HUES48 (cell line): ENCODE measurements around the gene SLC6A6.

Source experiments
- H3K27ac ChIP-seq: one replicate; pipeline ENCODE4 v1.7.0; 2013; ENCODE audit warnings: low read depth, low read length, inconsistent platforms
- H3K27me3 ChIP-seq: 2 replicates; pipeline ENCODE4 v1.6.1; 2013; ENCODE audit warnings: mild to moderate bottlenecking, low read length; ENCODE audit not compliant: control insufficient read depth, insufficient read depth
- H3K36me3 ChIP-seq: 2 replicates; pipeline ENCODE4 v1.6.1; 2013; ENCODE audit warnings: low read length; ENCODE audit not compliant: control insufficient read depth, insufficient read depth
- H3K4me1 ChIP-seq: 2 replicates; pipeline ENCODE4 v1.6.1; 2013; ENCODE audit warnings: mild to moderate bottlenecking, low read length; ENCODE audit not compliant: control insufficient read depth, insufficient read depth
- H3K4me3 ChIP-seq: 2 replicates; pipeline ENCODE4 v1.5.1; 2013; ENCODE audit warnings: mild to moderate bottlenecking, low read depth, low read length
- H3K9ac ChIP-seq: 2 replicates; pipeline ENCODE4 v1.6.1; 2013; ENCODE audit warnings: mild to moderate bottlenecking, low read depth, low read length, moderate library complexity
- H3K9me3 ChIP-seq: 2 replicates; pipeline ENCODE4 v1.6.1; 2013; ENCODE audit warnings: low read length; ENCODE audit not compliant: control insufficient read depth, insufficient read depth

Gene SLC6A6

DNA sequence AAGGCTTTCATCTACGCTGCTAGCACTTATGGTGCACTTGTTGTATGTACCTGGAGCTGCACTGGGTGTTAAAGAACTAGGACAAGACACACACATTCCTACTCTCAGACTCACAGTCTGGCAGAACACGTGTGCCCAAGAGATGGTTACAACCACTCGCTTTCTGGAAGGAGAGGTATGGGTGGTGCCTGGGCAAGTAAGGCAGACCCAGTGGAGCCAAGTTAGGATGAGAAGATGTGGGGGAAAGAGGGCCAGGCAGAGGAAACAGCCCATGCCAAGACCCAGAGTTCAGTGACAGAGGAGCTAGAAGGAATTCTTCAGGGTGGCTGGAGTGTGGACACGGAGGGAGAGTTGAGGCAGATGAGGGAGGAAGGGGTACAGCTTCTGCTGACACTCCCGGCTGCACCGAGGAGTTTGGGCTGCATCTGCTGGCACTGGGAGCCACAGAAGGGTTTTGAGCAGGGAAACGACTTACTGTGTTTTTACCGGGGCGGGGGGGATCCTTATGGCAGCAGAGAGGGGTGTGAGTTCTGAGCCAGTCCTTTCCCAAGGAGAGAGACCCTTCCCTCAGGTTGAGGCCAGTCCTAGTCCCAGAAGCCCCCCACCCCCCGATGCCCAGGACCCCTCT lies 78.7 kb downstream of the SLC6A6 start:
- Histone ChIP-seq H3K27me3 (no peaks in the 10 kb centered on the region), H3K4me3 (no peak overlapping the region), H3K9me3 (no peaks in the 10 kb centered on the region), H3K4me1 (peaks cover 6% of the 10 kb centered on the region; the same call in 1 of the 2 replicates), H3K36me3 (peaks cover 88% of the 10 kb centered on the region), H3K9ac (no peak overlapping the region), H3K27ac (no peak overlapping the region)

DNA sequence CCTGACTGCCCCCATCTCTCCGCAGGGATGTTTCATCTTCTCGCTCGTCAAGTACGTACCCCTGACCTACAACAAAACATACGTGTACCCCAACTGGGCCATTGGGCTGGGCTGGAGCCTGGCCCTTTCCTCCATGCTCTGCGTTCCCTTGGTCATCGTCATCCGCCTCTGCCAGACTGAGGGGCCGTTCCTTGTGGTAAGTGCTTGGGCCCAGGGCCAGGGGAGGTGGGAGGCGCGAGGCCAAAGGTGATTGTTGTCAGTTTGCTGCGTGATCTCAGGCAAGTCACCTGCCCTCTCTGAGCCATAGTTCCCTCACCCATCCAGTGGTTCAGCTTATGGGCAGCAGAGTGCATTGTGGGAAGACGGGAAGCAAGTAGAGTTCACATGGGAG lies 79.2 kb downstream of the SLC6A6 start:
- Histone ChIP-seq H3K36me3 (peaks cover 88% of the 10 kb centered on the region), H3K27me3 (no peaks in the 10 kb centered on the region), H3K4me1 (peaks cover 6% of the 10 kb centered on the region; the same call in 1 of the 2 replicates), H3K9ac (no peak overlapping the region), H3K9me3 (no peaks in the 10 kb centered on the region), H3K27ac (no peak overlapping the region), H3K4me3 (no peak overlapping the region)

DNA sequence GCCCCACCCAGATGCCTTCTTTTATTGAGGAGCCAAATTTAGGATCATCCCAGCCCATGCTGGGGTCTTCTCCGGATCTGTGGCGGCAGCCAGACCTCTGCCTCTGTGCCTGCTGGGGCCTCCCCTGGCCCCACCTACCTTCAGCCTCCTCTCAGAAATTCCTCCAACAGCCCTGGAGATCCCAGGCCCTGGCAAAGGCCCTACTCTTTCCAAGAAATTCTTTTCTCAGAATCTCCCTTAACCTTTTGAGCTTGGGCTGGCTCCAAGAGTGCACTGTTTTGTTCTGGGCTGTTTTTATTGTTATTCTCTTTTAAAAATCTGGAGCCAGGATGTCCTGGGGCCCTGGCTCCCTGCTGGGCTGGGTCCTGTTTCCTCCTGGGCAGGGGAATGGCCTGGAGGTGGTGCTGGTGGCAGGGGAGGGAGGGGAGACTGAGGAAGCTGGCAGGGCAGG lies 79.9 kb downstream of the SLC6A6 start:
- no peak overlapping the region for H3K4me3 ChIP-seq
- H3K36me3 ChIP-seq: peaks cover 88% of the 10 kb centered on the region
- peak overlapping the region; percentile 39 for H3K27ac ChIP-seq
- no peaks in the 10 kb centered on the region for H3K9me3 ChIP-seq
- H3K9ac ChIP-seq: no peak overlapping the region
- H3K4me1 ChIP-seq: peaks cover 6% of the 10 kb centered on the region; the same call in 1 of the 2 replicates
- no peaks in the 10 kb centered on the region for H3K27me3 ChIP-seq

DNA sequence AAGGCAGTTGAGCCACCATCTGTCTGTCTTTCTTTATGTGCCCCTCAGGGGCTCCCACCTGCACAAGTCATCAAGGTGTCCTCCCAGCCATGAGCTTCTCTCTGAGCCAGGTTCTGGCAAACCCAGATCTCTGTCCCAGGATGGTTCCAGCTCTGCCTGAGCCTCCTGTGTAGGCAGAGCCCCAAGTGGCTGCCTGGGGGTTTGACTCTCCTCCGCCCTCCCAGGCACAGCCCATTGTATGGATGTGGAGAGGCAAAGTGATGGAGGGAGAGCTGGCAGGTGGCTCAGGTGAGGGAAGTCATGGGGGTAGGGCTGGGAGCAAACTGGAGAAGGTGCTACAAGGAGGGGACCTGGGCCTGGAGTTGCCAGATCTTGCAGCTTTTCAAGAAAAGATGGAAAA lies 80.9 kb downstream of the SLC6A6 start:
- peaks cover 85% of the 10 kb centered on the region for H3K36me3 ChIP-seq
- H3K4me1 ChIP-seq: peaks cover 6% of the 10 kb centered on the region; the same call in 1 of the 2 replicates
- H3K27ac ChIP-seq: no peak overlapping the region

DNA sequence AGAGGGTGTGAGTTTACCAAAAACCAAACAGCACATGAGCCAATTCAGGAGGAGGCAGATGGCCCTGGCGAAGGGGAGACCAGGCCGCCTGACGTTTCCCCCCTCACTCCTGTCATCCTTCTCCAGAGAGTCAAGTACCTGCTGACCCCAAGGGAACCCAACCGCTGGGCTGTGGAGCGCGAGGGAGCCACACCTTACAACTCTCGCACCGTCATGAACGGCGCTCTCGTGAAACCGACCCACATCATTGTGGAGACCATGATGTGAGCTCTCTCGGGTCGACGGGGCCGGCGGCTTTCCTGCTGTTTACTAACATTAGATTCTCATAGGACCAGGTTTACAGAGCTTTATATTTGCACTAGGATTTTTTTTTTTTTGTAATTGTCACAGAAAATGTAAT lies 82.3 kb downstream of the SLC6A6 start:
- H3K4me1 ChIP-seq: peaks cover 6% of the 10 kb centered on the region; the same call in 1 of the 2 replicates
- H3K4me3 ChIP-seq: no peak overlapping the region
- H3K27ac ChIP-seq: no peak overlapping the region
- no peaks in the 10 kb centered on the region for H3K9me3 ChIP-seq
- H3K9ac ChIP-seq: no peak overlapping the region
- no peaks in the 10 kb centered on the region for H3K27me3 ChIP-seq
- H3K36me3 ChIP-seq: peaks cover 82% of the 10 kb centered on the region

More for the DNA sequence above, 80.9 kb downstream of the SLC6A6 start:
- Histone ChIP-seq H3K9me3 (no peaks in the 10 kb centered on the region), H3K4me3 (no peak overlapping the region), H3K27me3 (no peaks in the 10 kb centered on the region), H3K9ac (no peak overlapping the region)

DNA sequence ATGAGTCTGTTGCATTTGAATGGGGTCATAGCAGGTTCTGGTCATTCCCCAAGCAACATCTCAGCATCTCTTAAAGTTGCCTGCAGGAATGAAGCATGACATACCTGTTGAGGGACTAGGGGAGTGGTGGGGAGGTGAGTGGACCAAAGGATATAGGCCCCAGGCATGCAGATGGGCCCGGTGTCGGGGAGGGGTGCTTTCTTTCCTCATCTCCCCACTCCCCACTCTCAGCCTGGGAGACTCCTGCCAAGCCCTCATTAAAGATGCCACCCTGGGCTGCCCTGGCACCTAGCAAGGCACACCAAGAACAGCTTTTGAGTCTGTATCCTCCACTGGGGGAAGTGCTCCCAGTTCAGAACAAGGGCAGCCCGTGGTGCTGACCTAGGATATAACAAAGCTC lies 83.6 kb downstream of the SLC6A6 start:
- Histone ChIP-seq H3K9me3 (no peaks in the 10 kb centered on the region), H3K4me3 (no peak overlapping the region), H3K27ac (no peak overlapping the region), H3K27me3 (no peaks in the 10 kb centered on the region), H3K9ac (no peak overlapping the region), H3K4me1 (peaks cover 6% of the 10 kb centered on the region; the same call in 1 of the 2 replicates), H3K36me3 (peaks cover 69% of the 10 kb centered on the region)

DNA sequence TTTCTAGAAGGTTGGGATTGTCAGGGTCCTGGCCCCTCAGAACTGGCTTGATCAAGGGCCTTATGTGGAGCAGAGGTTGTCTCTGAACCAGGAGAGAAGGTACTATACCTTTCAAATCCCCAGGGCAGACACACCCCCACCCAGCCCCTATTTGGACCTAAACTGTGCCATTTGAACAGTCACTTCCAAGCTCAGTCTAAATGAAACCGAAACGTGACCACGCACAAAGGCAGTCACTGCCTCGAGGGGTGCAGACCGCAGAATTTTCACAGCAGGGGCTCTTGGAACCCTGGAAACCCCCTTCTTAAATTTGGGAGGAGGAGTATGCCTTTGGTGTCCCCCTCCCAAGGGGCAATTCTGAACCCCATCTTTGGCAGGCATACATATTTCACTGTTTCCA lies 84.1 kb downstream of the SLC6A6 start:
- no peak overlapping the region for H3K9ac ChIP-seq
- no peaks in the 10 kb centered on the region for H3K27me3 ChIP-seq
- H3K4me1 ChIP-seq: peaks cover 6% of the 10 kb centered on the region; the same call in 1 of the 2 replicates
- no peak overlapping the region for H3K4me3 ChIP-seq
- H3K27ac ChIP-seq: no peak overlapping the region
- peaks cover 66% of the 10 kb centered on the region for H3K36me3 ChIP-seq
- no peaks in the 10 kb centered on the region for H3K9me3 ChIP-seq

DNA sequence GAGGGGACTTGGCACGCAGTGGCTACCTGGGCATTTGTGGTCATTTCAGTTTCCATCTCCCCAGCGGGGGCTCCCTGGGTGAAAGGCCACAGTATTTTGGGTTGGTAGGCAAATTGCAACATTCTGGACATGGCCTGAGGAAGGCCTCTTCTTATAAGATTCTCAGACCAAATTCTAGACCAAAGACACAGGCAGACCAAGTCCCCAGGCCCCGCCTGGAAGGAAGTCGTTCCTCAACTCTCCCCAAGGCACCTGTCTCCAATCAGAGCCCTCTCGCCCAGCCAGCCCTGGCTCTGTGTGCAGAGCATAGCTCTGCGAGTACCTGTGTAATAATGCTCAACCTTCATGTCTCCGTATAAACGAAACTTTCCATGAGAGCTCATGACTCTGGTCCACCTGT lies 84.7 kb downstream of the SLC6A6 start:
- peaks cover 60% of the 10 kb centered on the region for H3K36me3 ChIP-seq
- H3K27ac ChIP-seq: no peak overlapping the region
- peaks cover 2% of the 10 kb centered on the region; the same call in 1 of the 2 replicates for H3K4me1 ChIP-seq
- H3K9ac ChIP-seq: no peak overlapping the region
- H3K4me3 ChIP-seq: no peak overlapping the region
- H3K9me3 ChIP-seq: no peaks in the 10 kb centered on the region
- H3K27me3 ChIP-seq: no peaks in the 10 kb centered on the region

DNA sequence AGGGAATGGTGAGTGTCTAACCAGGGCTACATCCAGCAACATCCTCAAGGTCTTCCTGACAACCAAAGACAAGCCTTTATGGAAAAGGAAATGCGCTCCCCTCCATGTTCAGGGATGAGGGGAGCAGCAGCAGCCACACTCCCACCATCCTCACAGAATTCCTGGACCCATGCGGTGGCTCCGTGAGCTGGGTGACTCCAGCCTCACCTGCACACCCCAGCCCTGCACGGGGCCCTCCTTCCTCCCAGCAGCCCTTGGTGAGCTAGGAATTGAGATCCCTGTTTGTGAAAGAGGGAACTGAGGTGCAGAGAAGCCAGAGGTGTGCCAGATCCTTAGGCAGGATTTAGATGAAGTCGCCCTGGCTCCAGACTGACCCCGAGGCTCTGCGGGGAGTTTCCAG lies 85.4 kb downstream of the SLC6A6 start:
- no peaks in the 10 kb centered on the region for H3K27me3 ChIP-seq
- no peaks in the 10 kb centered on the region for H3K4me1 ChIP-seq
- peaks cover 58% of the 10 kb centered on the region for H3K36me3 ChIP-seq
- no peak overlapping the region for H3K9ac ChIP-seq
- H3K4me3 ChIP-seq: no peak overlapping the region
- H3K27ac ChIP-seq: no peak overlapping the region
- H3K9me3 ChIP-seq: no peaks in the 10 kb centered on the region

DNA sequence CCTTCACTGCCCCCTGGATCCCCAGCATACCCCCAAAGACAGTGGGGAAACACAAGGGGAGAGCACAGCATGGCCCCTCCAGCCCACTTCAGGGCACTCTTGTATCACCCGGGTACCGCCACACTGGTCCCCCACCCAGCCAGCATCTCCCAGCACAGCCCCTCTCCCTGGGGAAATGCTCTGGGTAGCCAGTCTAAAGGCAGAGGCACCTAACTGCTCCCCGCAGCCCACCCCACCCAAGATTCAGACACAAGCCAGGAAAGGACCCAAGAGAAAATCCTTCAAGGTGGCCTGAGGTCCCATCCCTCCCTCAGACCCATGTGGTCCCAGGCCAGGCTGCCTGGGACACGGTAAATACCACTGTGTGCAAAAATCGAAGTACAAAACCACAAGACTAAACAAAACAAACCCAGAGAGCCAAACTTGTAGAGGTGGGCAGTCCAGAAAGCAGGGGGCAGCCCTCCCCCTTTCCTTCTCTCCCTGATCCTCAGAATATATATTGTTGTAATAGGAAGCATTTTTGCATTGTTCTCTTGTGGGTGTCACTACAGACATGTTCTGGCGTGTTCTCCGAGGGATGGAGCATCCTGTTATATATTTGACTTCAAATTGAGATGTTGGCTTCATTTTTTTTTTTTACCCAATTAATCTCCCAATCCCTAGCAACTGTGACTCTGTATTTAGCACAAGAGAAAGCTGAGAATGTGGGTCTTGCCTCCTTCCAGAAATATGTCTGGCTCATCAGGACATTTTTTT lies 86.1 kb downstream of the SLC6A6 start:
- peaks cover 53% of the 10 kb centered on the region for H3K36me3 ChIP-seq
- H3K27me3 ChIP-seq: no peaks in the 10 kb centered on the region
- no peak overlapping the region for H3K27ac ChIP-seq
- H3K9me3 ChIP-seq: no peaks in the 10 kb centered on the region
- no peaks in the 10 kb centered on the region for H3K4me1 ChIP-seq
- H3K9ac ChIP-seq: no peak overlapping the region
- no peak overlapping the region for H3K4me3 ChIP-seq

DNA sequence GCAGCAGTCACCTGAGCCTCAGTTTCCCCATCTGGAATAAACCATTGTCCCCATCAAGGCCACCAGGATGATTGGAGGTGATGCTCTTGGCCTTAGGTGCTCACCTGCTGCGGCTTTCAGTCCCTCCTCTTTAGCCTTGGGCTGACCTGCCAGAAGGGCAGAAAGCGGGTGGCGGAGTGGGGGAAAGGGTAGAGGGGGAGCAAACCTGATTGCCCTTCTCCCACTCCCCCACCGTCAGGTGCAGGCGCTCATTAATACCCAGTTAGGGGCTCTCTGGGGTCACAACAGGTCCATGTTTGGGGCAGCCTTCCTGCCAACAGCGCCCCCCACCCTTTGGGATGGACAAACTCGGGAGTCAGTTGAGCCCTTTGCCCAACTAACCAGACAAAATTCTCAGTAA lies 87.2 kb downstream of the SLC6A6 start:
- Histone ChIP-seq H3K36me3 (peaks cover 44% of the 10 kb centered on the region), H3K27ac (no peak overlapping the region), H3K4me1 (no peaks in the 10 kb centered on the region), H3K4me3 (no peak overlapping the region), H3K27me3 (no peaks in the 10 kb centered on the region), H3K9me3 (no peaks in the 10 kb centered on the region), H3K9ac (no peak overlapping the region)
